Immature natural killer cell (primary cell): ENCODE results near the gene LRP4. TPM values are rescaled to one million over a fixed set of nuclear protein-coding genes. Genes with fewer than 3 reads are reported as not detected.
A peak's percentile ranks its signal among the peaks of the same experiment; 100 is the strongest.

ENCODE experiments used
- DNase-seq, 3 donors: peaks; one replicate each; pipeline ENCODE4 v3.0.0; 2022; ENCODE audit warnings: mixed read lengths in 1 of 3
- H3K27ac Mint-ChIP-seq, 6 donors: one replicate each; pipeline ENCODE4 v1.8.0; 2020; ENCODE audit warnings: mixed read lengths in 6 of 6, mild to moderate bottlenecking in 5 of 6, inconsistent platforms in 4 of 6, moderate library complexity in 3 of 6
- H3K27me3 Mint-ChIP-seq, 3 donors: one replicate each; pipeline ENCODE4 v1.8.0; 2020 to 2021; ENCODE audit warnings: low read depth in 3 of 3, mild to moderate bottlenecking in 3 of 3, mixed read lengths in 3 of 3, moderate library complexity in 3 of 3, inconsistent platforms in 1 of 3
- H3K36me3 Mint-ChIP-seq, 3 donors: one replicate each; pipeline ENCODE4 v1.8.0; 2020; ENCODE audit warnings: mixed read lengths in 3 of 3, inconsistent platforms in 2 of 3, mild to moderate bottlenecking in 2 of 3
- H3K4me1 Mint-ChIP-seq, 2 donors: one replicate each; pipeline ENCODE4 v1.8.0; 2020; ENCODE audit warnings: inconsistent platforms in 2 of 2, mild to moderate bottlenecking in 2 of 2, mixed read lengths in 2 of 2, moderate library complexity in 1 of 2
- H3K4me3 Mint-ChIP-seq, 5 donors: one replicate each; pipeline ENCODE4 v1.8.0; 2020; ENCODE audit warnings: mild to moderate bottlenecking in 5 of 5, mixed read lengths in 5 of 5, inconsistent platforms in 3 of 5, moderate library complexity in 3 of 5
- H3K9me3 Mint-ChIP-seq, 6 donors: one replicate each; pipeline ENCODE4 v1.8.0; 2020; ENCODE audit warnings: mild to moderate bottlenecking in 6 of 6, mixed read lengths in 6 of 6, inconsistent platforms in 4 of 6, moderate library complexity in 3 of 6
- polyA plus RNA-seq, 3 donors: library from polyadenylated mRNA; unstranded; fragments of 300-500 nt; fragmentation: Illumina TruSeq; gene quantifications; one replicate each; pipeline ENCODE4 v1.2.3, GENCODE V29; 2021

Gene LRP4
- polyA plus RNA-seq, 3 donors from 2014 or later = not detected

GRCh38 chr11:46837860-46838259 lies 80.5 kb downstream of the LRP4 start:
- H3K36me3 Mint-ChIP-seq = no peaks in the 10 kb centered on the region
- no peaks in the 10 kb centered on the region for H3K9me3 Mint-ChIP-seq

GRCh38 chr11:46836870-46837269 lies 81.5 kb downstream of the LRP4 start:
- Mint-ChIP-seq H3K27ac (peak overlapping the region in 2 of 6 donors; percentile 62 to 74), H3K27me3 (no peaks in the 10 kb centered on the region), H3K4me3 (no peak overlapping the region), H3K36me3 (no peaks in the 10 kb centered on the region), H3K4me1 (peaks cover 14 to 26% of the 10 kb centered on the region in 2 donors), H3K9me3 (no peaks in the 10 kb centered on the region)
- no peak for DNase-seq

More at GRCh38 chr11:46837860-46838259, 80.5 kb downstream of the LRP4 start:
- H3K27me3 Mint-ChIP-seq = no peaks in the 10 kb centered on the region
- no peak for DNase-seq
- no peak overlapping the region for H3K4me3 Mint-ChIP-seq
- H3K27ac Mint-ChIP-seq = no peak overlapping the region
- H3K4me1 Mint-ChIP-seq = peaks cover 19 to 34% of the 10 kb centered on the region in 2 donors

GRCh38 chr11:46836431-46836830 lies 81.9 kb downstream of the LRP4 start:
- no peak overlapping the region for H3K4me3 Mint-ChIP-seq

GRCh38 chr11:46835897-46836296 lies 82.5 kb downstream of the LRP4 start:
- Mint-ChIP-seq H3K9me3 (no peaks in the 10 kb centered on the region), H3K36me3 (no peaks in the 10 kb centered on the region), H3K4me3 (no peak overlapping the region), H3K27ac (no peak overlapping the region), H3K27me3 (no peaks in the 10 kb centered on the region), H3K4me1 (peaks cover 11 to 30% of the 10 kb centered on the region in 2 donors)
- no peak for DNase-seq

More at GRCh38 chr11:46836431-46836830, 81.9 kb downstream of the LRP4 start:
- Mint-ChIP-seq H3K4me1 (peaks cover 13 to 26% of the 10 kb centered on the region in 2 donors), H3K27ac (no peak overlapping the region), H3K27me3 (no peaks in the 10 kb centered on the region), H3K36me3 (no peaks in the 10 kb centered on the region), H3K9me3 (no peaks in the 10 kb centered on the region)
- no peak for DNase-seq

GRCh38 chr11:46834821-46835220 lies 83.5 kb downstream of the LRP4 start:
- H3K9me3 Mint-ChIP-seq = no peaks in the 10 kb centered on the region
- no peak for DNase-seq
- no peaks in the 10 kb centered on the region for H3K27me3 Mint-ChIP-seq
- no peak overlapping the region for H3K4me3 Mint-ChIP-seq
- no peaks in the 10 kb centered on the region for H3K36me3 Mint-ChIP-seq
- no peak overlapping the region for H3K27ac Mint-ChIP-seq
- peaks cover 11 to 30% of the 10 kb centered on the region in 2 donors for H3K4me1 Mint-ChIP-seq

- Mint-ChIP-seq H3K27me3 (no peaks in the 10 kb centered on the region), H3K36me3 (no peaks in the 10 kb centered on the region), H3K4me3 (no peak overlapping the region), H3K27ac (peak overlapping the region in 1 of 6 donors; percentile 18), H3K9me3 (no peaks in the 10 kb centered on the region), H3K4me1 (peaks cover 7 to 24% of the 10 kb centered on the region in 2 donors)
- no peak for DNase-seq
These were observed 85.7 kb downstream of the LRP4 start for GRCh38 chr11:46832511-46833214.

- Mint-ChIP-seq H3K9me3 (no peaks in the 10 kb centered on the region), H3K4me1 (peaks cover 19 to 36% of the 10 kb centered on the region in 2 donors), H3K27me3 (no peaks in the 10 kb centered on the region), H3K27ac (no peak overlapping the region), H3K4me3 (peak overlapping the region in 3 of 5 donors; percentile 25 to 62 (median 58)), H3K36me3 (no peaks in the 10 kb centered on the region)
- DNase-seq = no peak
These were observed 90.4 kb downstream of the LRP4 start for GRCh38 chr11:46827995-46828394.

- H3K9me3 Mint-ChIP-seq = no peaks in the 10 kb centered on the region
- H3K4me3 Mint-ChIP-seq = peak overlapping the region; percentile 83 to 89 (median 87)
- no peaks in the 10 kb centered on the region for H3K27me3 Mint-ChIP-seq
- H3K27ac Mint-ChIP-seq = peak overlapping the region; percentile 75 to 85 (median 78)
- H3K36me3 Mint-ChIP-seq = no peaks in the 10 kb centered on the region
- H3K4me1 Mint-ChIP-seq = peaks cover 19 to 36% of the 10 kb centered on the region in 2 donors
- peak; percentile 65 to 70 (median 68) for DNase-seq
These were observed 91.9 kb downstream of the LRP4 start for GRCh38 chr11:46826310-46827044.

- H3K9me3 Mint-ChIP-seq = no peaks in the 10 kb centered on the region
- H3K36me3 Mint-ChIP-seq = peaks cover 14 to 43% (median 17%) of the 10 kb centered on the region in 3 donors
- H3K27me3 Mint-ChIP-seq = peaks cover 0 to 1% (median 0%) of the 10 kb centered on the region in 3 donors
- no peak overlapping the region for H3K27ac Mint-ChIP-seq
- H3K4me1 Mint-ChIP-seq = no peaks in the 10 kb centered on the region
- H3K4me3 Mint-ChIP-seq = no peak overlapping the region
- DNase-seq = no peak
These were observed 109.4 kb downstream of the LRP4 start for GRCh38 chr11:46808799-46809431.

Other genes starting within 250 kb of the LRP4 start
- 100 to 1,000 TPM in 1 of 3 donors, 10 to 100 TPM in 2; 38.6 to 104 (median 60.4) TPM for gene ARHGAP1, start 217.9 kb downstream of the LRP4 start, polyA plus RNA-seq
- gene ZNF408, start 217.5 kb downstream of the LRP4 start, polyA plus RNA-seq = 10 to 100 TPM in 1 of 3 donors, 1 to 10 TPM in 2; 9.1 to 14.6 (median 9.5) TPM
- gene F2, start 199.3 kb downstream of the LRP4 start, polyA plus RNA-seq = not detected
- gene CKAP5, start 72.3 kb downstream of the LRP4 start, polyA plus RNA-seq = 10 to 100 TPM in 1 of 3 donors, 1 to 10 TPM in 2; 9.1 to 22.1 (median 9.4) TPM
- gene CSTPP1, start 18.2 kb upstream of the LRP4 start, polyA plus RNA-seq = 10 to 100 TPM; 13.2 to 24.1 (median 22.0) TPM